Astrocyte of the spinal cord (primary cell): ENCODE results near the gene EGFR.

Experiments
- DNase-seq: peaks from one replicate; pipeline ENCODE4 v3.0.0; 2011; ENCODE audit warnings: low read depth, low spot score
- H3K4me3 ChIP-seq: 2 replicates; pipeline ENCODE4 v1.5.1; 2011; ENCODE audit warnings: low read depth, mild to moderate bottlenecking, low read length, moderate library complexity
- in situ Hi-C: cut with HindIII; loops from 2 replicates; pipeline ENCODE4 v1.10.0; 2017; ENCODE audit warnings: low sequenced_read_pairs
- TF ChIP-seq, protein P1 (sequence below): IDR thresholded peaks from 2 replicates; pipeline ENCODE4 v1.5.1; 2012; ENCODE audit warnings: low read depth, mild to moderate bottlenecking, low read length, inconsistent platforms

The EGFR gene

DNA sequence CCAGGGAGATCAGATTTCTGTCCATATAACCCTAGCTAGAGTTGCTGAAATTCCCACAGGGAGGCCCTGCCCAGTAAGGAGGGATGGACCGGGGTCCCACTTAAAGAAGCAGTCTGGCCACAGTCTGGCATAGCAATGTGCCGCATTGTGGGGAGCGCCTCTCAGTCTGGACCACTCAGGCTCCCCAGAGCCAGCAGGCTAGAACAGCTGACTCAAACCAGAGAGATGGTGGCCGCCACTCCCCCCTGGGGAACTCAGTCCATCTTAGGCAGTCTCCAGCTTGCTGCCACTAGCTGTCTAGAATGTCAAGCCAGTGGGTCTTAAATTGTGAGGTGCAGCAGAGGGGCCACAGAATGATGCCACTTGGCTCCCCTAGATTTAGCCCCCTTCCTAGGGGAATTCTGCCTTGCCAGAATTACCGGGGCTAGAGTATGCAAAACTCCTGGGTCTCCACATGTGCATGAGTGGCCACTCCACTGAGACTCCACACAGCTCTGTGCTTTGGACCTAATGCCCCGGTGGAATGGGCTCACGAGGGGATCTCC lies 213.0 kb downstream of the EGFR start:
- no peak for DNase-seq
- in situ Hi-C loops: no loop called here
- H3K4me3 ChIP-seq: no peak overlapping the region
- TF ChIP-seq, protein P1, sequence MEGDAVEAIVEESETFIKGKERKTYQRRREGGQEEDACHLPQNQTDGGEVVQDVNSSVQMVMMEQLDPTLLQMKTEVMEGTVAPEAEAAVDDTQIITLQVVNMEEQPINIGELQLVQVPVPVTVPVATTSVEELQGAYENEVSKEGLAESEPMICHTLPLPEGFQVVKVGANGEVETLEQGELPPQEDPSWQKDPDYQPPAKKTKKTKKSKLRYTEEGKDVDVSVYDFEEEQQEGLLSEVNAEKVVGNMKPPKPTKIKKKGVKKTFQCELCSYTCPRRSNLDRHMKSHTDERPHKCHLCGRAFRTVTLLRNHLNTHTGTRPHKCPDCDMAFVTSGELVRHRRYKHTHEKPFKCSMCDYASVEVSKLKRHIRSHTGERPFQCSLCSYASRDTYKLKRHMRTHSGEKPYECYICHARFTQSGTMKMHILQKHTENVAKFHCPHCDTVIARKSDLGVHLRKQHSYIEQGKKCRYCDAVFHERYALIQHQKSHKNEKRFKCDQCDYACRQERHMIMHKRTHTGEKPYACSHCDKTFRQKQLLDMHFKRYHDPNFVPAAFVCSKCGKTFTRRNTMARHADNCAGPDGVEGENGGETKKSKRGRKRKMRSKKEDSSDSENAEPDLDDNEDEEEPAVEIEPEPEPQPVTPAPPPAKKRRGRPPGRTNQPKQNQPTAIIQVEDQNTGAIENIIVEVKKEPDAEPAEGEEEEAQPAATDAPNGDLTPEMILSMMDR: no peak

DNA sequence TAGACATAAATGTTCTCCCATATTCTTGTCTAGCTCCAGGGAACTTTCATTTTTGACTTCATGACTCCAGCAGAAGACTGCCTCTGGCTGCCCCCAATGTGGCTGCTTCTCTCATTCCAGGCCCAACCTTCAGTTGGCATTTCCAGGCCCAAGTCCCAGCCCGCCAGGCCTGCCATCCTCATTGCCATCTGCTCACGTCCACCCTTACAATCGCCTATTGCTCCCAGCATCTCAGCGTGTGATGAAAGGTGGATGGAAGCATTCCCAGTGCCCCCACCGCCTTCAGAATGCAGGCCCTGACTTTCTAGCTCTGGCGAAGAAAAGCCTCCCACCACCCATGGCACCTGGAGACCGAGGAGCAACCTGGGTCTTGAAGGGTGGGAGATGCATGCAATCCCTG lies 214.2 kb downstream of the EGFR start:
- in situ Hi-C loops: no loop called here
- DNase-seq: no peak
- H3K4me3 ChIP-seq: no peak overlapping the region
- TF ChIP-seq, protein P1: no peak

DNA sequence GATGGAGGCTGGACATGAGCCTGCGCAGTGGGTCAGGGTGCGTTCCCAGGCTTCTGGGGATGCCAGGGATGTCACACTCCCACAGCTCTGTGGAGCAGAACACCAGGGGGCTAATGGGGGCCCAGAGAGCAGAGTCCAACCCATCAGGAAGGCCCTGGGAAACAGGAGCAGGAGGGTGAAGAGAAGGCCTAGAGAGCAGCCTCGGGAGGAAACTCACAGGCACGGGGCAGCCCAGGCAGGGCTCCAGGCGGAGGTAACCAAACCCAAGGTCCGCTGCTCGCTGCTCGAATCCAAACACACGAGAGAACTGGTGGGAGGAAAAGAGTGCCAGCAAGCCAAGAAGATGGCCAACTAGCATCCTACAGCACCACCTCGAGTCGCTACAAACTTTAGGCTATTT lies 215.6 kb downstream of the EGFR start:
- no peak for DNase-seq
- in situ Hi-C loops: no loop called here
- H3K4me3 ChIP-seq: no peak overlapping the region

DNA sequence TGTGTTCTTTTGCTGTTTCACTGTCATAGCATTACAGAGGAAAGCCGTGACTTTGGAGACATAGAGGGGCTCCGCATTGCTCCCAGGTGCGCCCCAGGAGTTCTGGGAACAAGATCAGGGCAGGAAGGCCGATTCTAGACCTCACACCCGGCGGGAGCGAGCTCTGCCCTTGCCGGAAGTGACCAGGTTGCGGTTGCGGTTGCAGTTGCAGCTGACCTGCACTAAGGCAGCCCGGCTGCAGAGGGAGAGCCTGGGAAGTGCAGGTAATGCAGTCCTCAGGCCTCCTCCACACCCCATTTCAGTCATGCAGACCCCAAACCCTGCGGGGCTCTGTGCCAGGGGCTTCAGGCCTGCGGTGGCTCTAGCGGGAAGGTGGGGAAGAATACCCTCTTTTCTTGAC lies 216.3 kb downstream of the EGFR start:
- in situ Hi-C loops: no loop called here
- no peak overlapping the region for H3K4me3 ChIP-seq
- DNase-seq: no peak
- TF ChIP-seq, protein P1: no peak

More for the DNA sequence above, 215.6 kb downstream of the EGFR start:
- TF ChIP-seq, protein P1: no peak

DNA sequence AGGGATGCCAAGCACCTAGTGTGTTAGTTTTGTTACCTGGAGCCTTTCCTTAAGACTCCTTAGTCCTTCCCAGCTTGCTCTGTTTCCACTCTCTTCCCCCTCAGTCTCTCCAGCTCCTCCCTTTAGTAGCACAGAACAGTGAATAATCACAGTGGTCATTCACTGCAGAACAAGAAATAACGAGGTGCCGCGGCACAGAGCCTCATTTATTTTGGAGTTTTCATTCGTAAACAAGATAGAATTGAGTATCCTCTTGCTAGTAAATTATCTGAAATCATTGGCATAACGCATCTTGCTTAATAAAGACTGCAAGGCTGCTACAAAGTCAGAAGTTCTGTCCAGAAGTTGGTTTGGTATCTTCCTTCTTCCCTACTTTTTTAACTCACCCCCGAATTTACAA lies 217.0 kb downstream of the EGFR start:
- TF ChIP-seq, protein P1: no peak
- in situ Hi-C loops: no loop called here
- no peak overlapping the region for H3K4me3 ChIP-seq
- no peak for DNase-seq

DNA sequence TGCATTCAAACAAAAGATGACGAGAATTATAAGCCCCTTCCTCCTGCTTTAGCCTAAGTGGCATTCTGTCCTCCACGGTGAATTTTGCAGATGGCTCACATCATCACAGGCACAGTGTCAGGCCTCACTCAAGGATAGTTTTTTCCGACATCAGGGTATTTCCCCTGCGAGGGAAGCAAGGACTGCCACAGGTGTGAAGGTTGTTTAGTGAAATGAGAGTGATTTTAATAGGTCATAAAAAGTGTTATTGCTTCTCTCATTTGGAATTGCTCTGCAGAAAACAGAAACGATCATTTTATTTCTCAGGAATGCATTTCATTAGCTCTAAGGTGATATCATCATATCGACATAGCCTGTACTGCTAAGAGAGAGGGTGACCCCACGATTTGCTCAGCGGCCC lies 217.7 kb downstream of the EGFR start:
- H3K4me3 ChIP-seq: no peak overlapping the region
- in situ Hi-C loops: no loop called here
- DNase-seq: no peak
- TF ChIP-seq, protein P1: no peak
